ENCODE results near the gene CARS1. TPM values are rescaled to one million over a fixed set of nuclear protein-coding genes. Genes with fewer than 3 reads are reported as not detected.

Gene CARS1
- total RNA-seq = 73.2 and 93.3 TPM in 2 replicates

DNA sequence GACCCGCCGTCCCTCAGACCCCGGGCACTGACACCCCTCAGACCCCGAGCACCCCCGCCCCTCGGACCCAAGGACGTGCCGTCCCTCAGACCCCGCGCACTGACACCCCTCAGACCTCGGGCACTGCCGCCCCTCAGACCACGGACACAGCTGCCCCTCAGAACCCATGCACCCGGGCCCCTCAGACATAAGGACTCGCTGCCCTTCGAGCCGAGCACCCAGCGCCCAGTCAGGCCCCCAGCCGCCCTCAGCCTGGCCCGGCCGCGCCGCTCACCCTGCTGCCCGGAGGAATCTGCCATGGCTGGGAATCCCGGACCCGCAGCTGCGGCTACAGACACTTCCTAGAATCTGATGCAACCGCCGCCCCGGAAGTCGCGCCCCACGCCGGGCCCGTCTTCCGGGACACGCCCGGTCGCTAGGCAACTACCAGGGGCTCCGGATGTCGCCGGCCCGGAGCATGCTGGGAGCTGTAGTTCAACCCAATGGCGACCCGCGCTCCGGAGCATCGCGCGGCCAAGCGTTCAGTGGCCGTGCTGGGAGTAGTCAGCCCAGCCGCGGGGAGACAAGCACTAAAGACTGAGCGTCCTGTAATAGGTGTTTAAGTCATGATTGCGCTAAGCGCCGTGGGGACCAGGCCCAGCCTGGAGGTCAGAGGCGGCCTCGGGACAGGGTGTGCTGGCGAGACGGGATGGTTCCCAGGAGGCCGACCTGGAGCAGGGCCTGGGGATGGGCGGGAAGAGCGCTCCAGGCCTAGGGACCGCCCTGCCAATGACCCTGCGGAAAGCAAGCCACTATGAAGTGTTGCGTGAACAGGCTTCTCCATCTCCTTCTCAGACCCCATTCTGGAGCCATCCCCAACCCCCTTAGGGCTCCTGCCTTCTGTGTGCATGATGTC lies at the start of gene CARS1:
Gene CARS1 (minus strand): TSS at position 355 of the 895 bp plus-strand sequence. CDS start 56 bp downstream, at position 299.

DNA sequence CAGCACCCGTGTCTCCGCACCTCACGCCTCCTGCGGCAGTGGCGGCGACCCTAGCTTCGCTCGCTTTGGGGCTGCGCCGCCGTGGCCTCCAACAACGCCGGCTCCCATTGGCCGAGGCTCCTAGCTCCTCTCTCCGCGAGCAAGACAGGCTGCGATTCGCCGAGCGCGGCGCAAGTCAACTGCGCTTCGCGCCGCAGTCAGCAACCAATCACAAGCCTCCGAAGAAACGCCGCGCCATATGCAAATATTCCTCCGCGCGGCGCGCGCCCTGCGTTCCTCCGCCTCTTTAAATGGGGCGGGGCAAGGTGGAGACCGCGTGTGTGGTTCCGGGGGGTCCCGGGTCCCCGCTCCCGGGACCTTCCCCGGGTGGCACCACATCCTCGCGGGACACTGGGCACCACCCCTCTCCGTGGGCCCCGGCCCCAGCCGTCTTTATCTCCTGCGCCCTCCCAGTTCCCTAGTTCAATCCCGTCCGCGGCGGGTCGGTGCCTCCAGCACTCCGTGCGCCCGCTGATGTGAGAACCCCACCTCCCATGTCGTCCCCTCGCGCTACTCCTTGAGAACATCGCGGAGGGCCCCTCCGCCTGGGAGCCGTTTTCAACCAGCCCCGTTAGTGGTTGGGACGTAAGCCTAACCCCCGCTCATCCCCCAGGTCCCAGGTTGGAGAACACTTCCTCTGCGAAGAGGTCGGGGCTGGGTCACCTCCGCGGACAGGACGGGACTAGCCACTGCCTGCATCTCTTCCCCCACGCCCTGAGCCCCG lies 64.8 kb downstream of the CARS1 start, which contains the start of gene NAP1L4:
Gene NAP1L4 (minus strand): TSS at position 96 of the 763 bp plus-strand sequence. CDS start 13,109 bp downstream, outside the sequence.

Other genes starting within 250 kb of the CARS1 start
- gene CDKN1C, start 171.6 kb downstream of the CARS1 start, total RNA-seq = 77.7 and 109 TPM in 2 replicates
- gene PHLDA2, start 128.0 kb downstream of the CARS1 start, total RNA-seq = 2.3 and 5.5 TPM in 2 replicates
- 103 and 141 TPM in 2 replicates for gene NAP1L4, start 65.1 kb downstream of the CARS1 start, total RNA-seq
- 56.6 and 76.7 TPM in 2 replicates for gene OSBPL5, start 107.9 kb upstream of the CARS1 start, total RNA-seq
- gene MRGPRG, start 161.4 kb upstream of the CARS1 start, total RNA-seq = not detected in 2 replicates
- not detected in 2 replicates for gene MRGPRE, start 175.0 kb upstream of the CARS1 start, total RNA-seq